Left lung (tissue), 10 donors: ENCODE results near the gene STOX1. TPM values are rescaled to one million over a fixed set of nuclear protein-coding genes. Genes with fewer than 3 reads are reported as not detected.
"Not testable (repeated sequence)": the region's sequence is repeated elsewhere in the genome, so short reads cannot be mapped to it uniquely, and the experiment has no call there.

Experiments used
- ATAC-seq: fragments of 200-7000 bp; cut with Tn5 transposase; one replicate; pipeline ENCODE4 v1.9.1; 2020; ENCODE audit warnings: moderate library complexity
- DNase-seq, 4 donors: peaks; one replicate each; pipeline ENCODE4 v3.0.0-alpha.2; 2013 to 2020
- H3K27ac ChIP-seq, 2 donors: fragments of 200-600 bp; sonication (generic) in 1 of 2; one replicate each; pipeline versions ENCODE4 v1.5.0 to v1.8.0; 2020 to 2021
- H3K27me3 ChIP-seq, 2 donors: fragments of 200-600 bp; sonication (generic) in 1 of 2; one replicate each; pipeline versions ENCODE4 v1.5.0 to v1.8.0; 2020 to 2021
- H3K36me3 ChIP-seq, 2 donors: fragments of 200-600 bp; sonication (generic) in 1 of 2; one replicate each; pipeline versions ENCODE4 v1.5.0 to v1.8.0; 2020 to 2021
- H3K4me1 ChIP-seq, 2 donors: fragments of 200-600 bp; one replicate each; pipeline ENCODE4 v1.8.0; 2021
- H3K4me3 ChIP-seq, 2 donors: fragments of 200-600 bp; sonication (generic) in 1 of 2; one replicate each; pipeline versions ENCODE4 v1.5.0 to v1.8.0; 2020 to 2021; ENCODE audit warnings: mild to moderate bottlenecking in 1 of 2
- H3K9me3 ChIP-seq, 2 donors: fragments of 200-600 bp; sonication (generic) in 1 of 2; one replicate each; pipeline versions ENCODE4 v1.5.0 to v1.8.0; 2020 to 2021
- CTCF ChIP-seq, 2 donors: fragments of 200-600 bp; sonication (generic) in 1 of 2; IDR thresholded peaks; one replicate each; pipeline versions ENCODE4 v1.5.0 to v1.8.0; 2021; ENCODE audit warnings: antibody characterized with exemption in 2 of 2
- intact Hi-C, 2 donors: fragments of 100-400 bp; cut with DNase I; formaldehyde crosslinking; loops; one replicate each; pipeline versions ENCODE4 v1.11.2 to v1.14.2; 2022
- polyA plus RNA-seq, 6 donors: library from polyadenylated mRNA; unstranded; fragments of 120-200 nt; gene quantifications; one replicate each; pipeline ENCODE4 v1.2.1, GENCODE V29; 2013; ENCODE audit not compliant: insufficient read length in 6 of 6
- total RNA-seq, 2 donors: library from RNA; stranded (reverse); fragmentation: NEBNext Ultra II Directional; extraction: Animal tissue kit (Norgen Biotek cat#: 25700); gene quantifications; one replicate each; pipeline ENCODE4 v1.2.1, GENCODE V29; 2021
- donor health status: DM: no; HTN: yes; CAD: no.
- donor health status: DM: no; HTN: no; CAD: no.

STOX1 gene
- total and polyA plus RNA-seq, 8 donors: 1.1 to 5.5 (median 3.9) TPM

GRCh38 chr10:68804692-68805091 is 22.6 kb upstream of the STOX1 start:
- DNase-seq: no peak
- Histone ChIP-seq H3K4me3 (no peak overlapping the region), H3K36me3 (no peaks in the 10 kb centered on the region), H3K27ac (no peak overlapping the region), H3K27me3 (no peaks in the 10 kb centered on the region), H3K4me1 (no peaks in the 10 kb centered on the region), H3K9me3 (no peaks in the 10 kb centered on the region)
- intact Hi-C loops: no loop called here
- TF ChIP-seq CTCF (IDR thresholded peaks at IDR 0.05): no peak
- ATAC-seq: no peak

GRCh38 chr10:68810830-68811229 is 16.5 kb upstream of the STOX1 start:
- DNase-seq, H3K4me1 ChIP-seq, H3K4me3 ChIP-seq, ATAC-seq, H3K27me3 ChIP-seq, intact Hi-C loops, H3K27ac ChIP-seq, H3K9me3 ChIP-seq, H3K36me3 ChIP-seq: not testable (repeated sequence)

GRCh38 chr10:68811314-68812009 is 15.9 kb upstream of the STOX1 start:
- intact Hi-C loops: no loop called here

GRCh38 chr10:68812420-68812819 is 14.9 kb upstream of the STOX1 start:
- Histone ChIP-seq H3K4me3 (no peak overlapping the region), H3K27ac (no peak overlapping the region), H3K27me3 (no peaks in the 10 kb centered on the region), H3K9me3 (no peaks in the 10 kb centered on the region), H3K4me1 (no peaks in the 10 kb centered on the region), H3K36me3 (no peaks in the 10 kb centered on the region)
- no peak for ATAC-seq
- TF ChIP-seq CTCF (IDR thresholded peaks at IDR 0.05): no peak
- no peak for DNase-seq
- intact Hi-C loops: no loop called here

More at GRCh38 chr10:68811314-68812009, 15.9 kb upstream of the STOX1 start:
- H3K36me3 ChIP-seq: no peaks in the 10 kb centered on the region
- TF ChIP-seq CTCF (IDR thresholded peaks at IDR 0.05): no peak
- H3K4me1 ChIP-seq: no peaks in the 10 kb centered on the region
- ATAC-seq (no peak), DNase-seq (no peak)
- H3K9me3 ChIP-seq: no peaks in the 10 kb centered on the region
- H3K4me3 ChIP-seq: no peak overlapping the region
- H3K27ac ChIP-seq: no peak overlapping the region
- no peaks in the 10 kb centered on the region for H3K27me3 ChIP-seq

- H3K36me3 ChIP-seq: no peaks in the 10 kb centered on the region
- intact Hi-C loops: no loop called here
- no peaks in the 10 kb centered on the region for H3K9me3 ChIP-seq
- DNase-seq (no peak), ATAC-seq (no peak)
- no peak overlapping the region for H3K27ac ChIP-seq
- TF ChIP-seq CTCF (IDR thresholded peaks at IDR 0.05): no peak
- no peaks in the 10 kb centered on the region for H3K4me1 ChIP-seq
- no peak overlapping the region for H3K4me3 ChIP-seq
- no peaks in the 10 kb centered on the region for H3K27me3 ChIP-seq
Observed at GRCh38 chr10:68813559-68813958, 13.8 kb upstream of the STOX1 start.
